Neural cell (in vitro differentiated cells): ENCODE results near the gene PKIB. TPM values are rescaled to one million over a fixed set of nuclear protein-coding genes. Genes with fewer than 3 reads are reported as not detected.

Experiments
- H2AFZ ChIP-seq: fragments of 200-600, 300-800 bp; sonication (generic), shearing (Covaris generic); 2 replicates; pipeline ENCODE4 v1.6.0; 2014; ENCODE audit warnings: low read depth, mild to moderate bottlenecking, antibody characterized with exemption, low read length, moderate library complexity
- H3F3A ChIP-seq: fragments of 200-600 bp; shearing (Covaris generic); 2 replicates; pipeline ENCODE4 v1.6.1; 2016; ENCODE audit warnings: mild to moderate bottlenecking, moderate library complexity, mixed read lengths, antibody characterized with exemption, low read length; ENCODE audit not compliant: insufficient read depth, poor library complexity, severe bottlenecking
- H3K27ac ChIP-seq: fragments of 200-600, 300-800 bp; sonication (generic), shearing (Covaris generic); 2 replicates; pipeline ENCODE4 v1.5.1; 2014; ENCODE audit warnings: mild to moderate bottlenecking, low read length, moderate library complexity
- H3K27me3 ChIP-seq: fragments of 300-800, 200-600 bp; sonication (generic), shearing (Covaris generic); 2 replicates; pipeline ENCODE4 v1.6.0; 2014; ENCODE audit warnings: mild to moderate bottlenecking, low read depth, low read length, moderate library complexity; ENCODE audit not compliant: insufficient read depth
- H3K36me3 ChIP-seq: fragments of 300-800, 200-600 bp; sonication (generic), shearing (Covaris generic); 2 replicates; pipeline ENCODE4 v1.5.1; 2014; ENCODE audit warnings: mild to moderate bottlenecking, antibody characterized with exemption, low read length, moderate library complexity; ENCODE audit not compliant: insufficient read depth
- H3K4me2 ChIP-seq: fragments of 300-800, 200-600 bp; sonication (generic), shearing (Covaris generic); 2 replicates; pipeline ENCODE4 v1.6.0; 2014; ENCODE audit warnings: mild to moderate bottlenecking, low read length
- H3K4me3 ChIP-seq: fragments of 300-800, 200-600 bp; sonication (generic), shearing (Covaris generic); 2 replicates; pipeline ENCODE4 v1.5.1; 2014; ENCODE audit warnings: mild to moderate bottlenecking, low read length, moderate library complexity
- H3K79me2 ChIP-seq: fragments of 200-600 bp; shearing (Covaris generic); replicated peaks from 2 replicates; pipeline ENCODE4 v1.6.0; 2014; ENCODE audit warnings: mild to moderate bottlenecking, low read length, moderate library complexity; ENCODE audit not compliant: insufficient read depth
- H3K9ac ChIP-seq: fragments of 300-800, 200-600 bp; sonication (generic), shearing (Covaris generic); 2 replicates; pipeline ENCODE4 v1.6.1; 2016; ENCODE audit warnings: mild to moderate bottlenecking, low read length, mixed read lengths
- H3K9me2 ChIP-seq: fragments of 200-600 bp; shearing (Covaris generic); 2 replicates; pipeline ENCODE4 v1.6.1; 2016; ENCODE audit warnings: mild to moderate bottlenecking, low read length, mixed read lengths; ENCODE audit not compliant: insufficient read depth
- H3K9me3 ChIP-seq: fragments of 200-600, 300-800 bp; sonication (generic), shearing (Covaris generic); 2 replicates; pipeline ENCODE4 v1.6.1; 2016; ENCODE audit warnings: mild to moderate bottlenecking, mixed run types, low read length, moderate library complexity, mixed read lengths
- H4K20me1 ChIP-seq: fragments of 200-600 bp; shearing (Covaris generic); 2 replicates; pipeline ENCODE4 v1.6.1; 2016; ENCODE audit warnings: mild to moderate bottlenecking, mixed run types; ENCODE audit not compliant: insufficient read depth
- EP300 ChIP-seq: fragments of 450-650 bp; conservative IDR thresholded peaks from 2 replicates; pipeline ENCODE4 v1.6.1; 2014; ENCODE audit warnings: antibody characterized with exemption, mild to moderate bottlenecking, moderate library complexity; ENCODE audit not compliant: poor library complexity, severe bottlenecking
- EZH2 ChIP-seq: fragments of 200-600, 300-800 bp; shearing (Covaris generic), sonication (generic); IDR thresholded peaks from 2 replicates; pipeline ENCODE4 v1.6.1; 2014; ENCODE audit warnings: antibody characterized with exemption, low read length, borderline replicate concordance, mild to moderate bottlenecking; ENCODE audit not compliant: insufficient read depth, poor library complexity, severe bottlenecking
- MXI1 ChIP-seq: fragments of 450-650 bp; conservative IDR thresholded peaks from 2 replicates; pipeline ENCODE4 v1.6.1; 2014; ENCODE audit warnings: antibody characterized with exemption, mild to moderate bottlenecking; ENCODE audit not compliant: poor library complexity, severe bottlenecking
- POLR2AphosphoS5 ChIP-seq: IDR thresholded peaks from 2 replicates; pipeline ENCODE4 v1.6.1; 2012
- RAD21 ChIP-seq: fragments of 450-650 bp; conservative IDR thresholded peaks from 2 replicates; pipeline ENCODE4 v1.6.1; 2014; ENCODE audit warnings: antibody characterized with exemption, mild to moderate bottlenecking, moderate library complexity
- SMC3 ChIP-seq: fragments of 450-650 bp; conservative IDR thresholded peaks from 2 replicates; pipeline ENCODE4 v1.6.1; 2014; ENCODE audit warnings: antibody characterized with exemption, mild to moderate bottlenecking, moderate library complexity; ENCODE audit not compliant: poor library complexity
- TAF1 ChIP-seq: IDR thresholded peaks from 2 replicates; pipeline ENCODE4 v1.6.1; 2012; ENCODE audit warnings: low read depth
- polyA plus RNA-seq: library from polyadenylated mRNA; depleted of rRNA; stranded (reverse); fragments of >200 nt; gene quantifications from 2 replicates; pipeline ENCODE4 v1.2.3, GENCODE V29; 2014
- TF ChIP-seq, protein P1 (sequence below): IDR thresholded peaks from 2 replicates; pipeline ENCODE4 v1.6.1; 2012; ENCODE audit warnings: borderline replicate concordance
- TF ChIP-seq, protein P2 (sequence below): fragments of 450-650 bp; IDR thresholded peaks from 2 replicates; pipeline ENCODE4 v1.5.1; 2014; ENCODE audit warnings: antibody characterized with exemption, mild to moderate bottlenecking, moderate library complexity; ENCODE audit not compliant: poor library complexity, severe bottlenecking

PKIB gene
- polyA plus RNA-seq, 1 donor from 2014 or later = 22.8 TPM

DNA sequence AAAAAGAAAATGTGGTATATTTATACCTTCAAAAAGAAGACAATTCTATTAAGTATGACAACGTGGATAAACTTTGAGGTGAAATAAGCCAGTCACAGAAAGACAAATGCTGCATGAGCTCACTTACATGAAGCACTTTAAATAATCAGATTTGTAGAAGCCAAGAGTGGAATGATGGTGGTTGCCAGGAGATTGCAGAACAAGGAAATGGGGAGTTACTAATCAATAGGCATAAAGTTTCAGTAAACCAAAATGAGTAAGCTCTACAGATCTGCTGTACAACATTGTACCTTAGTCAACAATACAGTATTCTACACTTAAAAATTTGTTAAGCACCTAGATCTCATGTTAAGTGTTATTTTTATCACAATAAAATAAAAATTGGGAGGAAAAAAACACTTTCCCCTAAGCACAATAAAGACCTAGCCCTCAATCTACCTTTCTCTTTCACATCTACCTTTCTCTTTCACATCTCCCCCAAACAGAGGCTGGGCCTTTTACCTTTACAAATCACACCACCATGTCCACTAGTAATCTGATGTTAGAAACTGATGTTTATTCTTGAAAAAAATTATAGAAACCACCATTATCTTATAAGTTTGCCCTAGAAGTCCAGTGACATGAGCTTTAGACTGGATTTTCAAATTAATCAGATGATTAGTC is 73.9 kb downstream of the PKIB start:
- no peaks in the 10 kb centered on the region for H3F3A ChIP-seq
- H3K9me3 ChIP-seq = no peaks in the 10 kb centered on the region
- no peak overlapping the region for H2AFZ ChIP-seq
- no peaks in the 10 kb centered on the region for H3K27me3 ChIP-seq
- TF ChIP-seq SMC3 (no peak), RAD21 (no peak), EZH2 (no peak), EP300 (no peak), POLR2AphosphoS5 (no peak), MXI1 (no peak), TAF1 (no peak)
- TF ChIP-seq, protein P1, sequence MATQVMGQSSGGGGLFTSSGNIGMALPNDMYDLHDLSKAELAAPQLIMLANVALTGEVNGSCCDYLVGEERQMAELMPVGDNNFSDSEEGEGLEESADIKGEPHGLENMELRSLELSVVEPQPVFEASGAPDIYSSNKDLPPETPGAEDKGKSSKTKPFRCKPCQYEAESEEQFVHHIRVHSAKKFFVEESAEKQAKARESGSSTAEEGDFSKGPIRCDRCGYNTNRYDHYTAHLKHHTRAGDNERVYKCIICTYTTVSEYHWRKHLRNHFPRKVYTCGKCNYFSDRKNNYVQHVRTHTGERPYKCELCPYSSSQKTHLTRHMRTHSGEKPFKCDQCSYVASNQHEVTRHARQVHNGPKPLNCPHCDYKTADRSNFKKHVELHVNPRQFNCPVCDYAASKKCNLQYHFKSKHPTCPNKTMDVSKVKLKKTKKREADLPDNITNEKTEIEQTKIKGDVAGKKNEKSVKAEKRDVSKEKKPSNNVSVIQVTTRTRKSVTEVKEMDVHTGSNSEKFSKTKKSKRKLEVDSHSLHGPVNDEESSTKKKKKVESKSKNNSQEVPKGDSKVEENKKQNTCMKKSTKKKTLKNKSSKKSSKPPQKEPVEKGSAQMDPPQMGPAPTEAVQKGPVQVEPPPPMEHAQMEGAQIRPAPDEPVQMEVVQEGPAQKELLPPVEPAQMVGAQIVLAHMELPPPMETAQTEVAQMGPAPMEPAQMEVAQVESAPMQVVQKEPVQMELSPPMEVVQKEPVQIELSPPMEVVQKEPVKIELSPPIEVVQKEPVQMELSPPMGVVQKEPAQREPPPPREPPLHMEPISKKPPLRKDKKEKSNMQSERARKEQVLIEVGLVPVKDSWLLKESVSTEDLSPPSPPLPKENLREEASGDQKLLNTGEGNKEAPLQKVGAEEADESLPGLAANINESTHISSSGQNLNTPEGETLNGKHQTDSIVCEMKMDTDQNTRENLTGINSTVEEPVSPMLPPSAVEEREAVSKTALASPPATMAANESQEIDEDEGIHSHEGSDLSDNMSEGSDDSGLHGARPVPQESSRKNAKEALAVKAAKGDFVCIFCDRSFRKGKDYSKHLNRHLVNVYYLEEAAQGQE = no peak
- TF ChIP-seq, protein P2, sequence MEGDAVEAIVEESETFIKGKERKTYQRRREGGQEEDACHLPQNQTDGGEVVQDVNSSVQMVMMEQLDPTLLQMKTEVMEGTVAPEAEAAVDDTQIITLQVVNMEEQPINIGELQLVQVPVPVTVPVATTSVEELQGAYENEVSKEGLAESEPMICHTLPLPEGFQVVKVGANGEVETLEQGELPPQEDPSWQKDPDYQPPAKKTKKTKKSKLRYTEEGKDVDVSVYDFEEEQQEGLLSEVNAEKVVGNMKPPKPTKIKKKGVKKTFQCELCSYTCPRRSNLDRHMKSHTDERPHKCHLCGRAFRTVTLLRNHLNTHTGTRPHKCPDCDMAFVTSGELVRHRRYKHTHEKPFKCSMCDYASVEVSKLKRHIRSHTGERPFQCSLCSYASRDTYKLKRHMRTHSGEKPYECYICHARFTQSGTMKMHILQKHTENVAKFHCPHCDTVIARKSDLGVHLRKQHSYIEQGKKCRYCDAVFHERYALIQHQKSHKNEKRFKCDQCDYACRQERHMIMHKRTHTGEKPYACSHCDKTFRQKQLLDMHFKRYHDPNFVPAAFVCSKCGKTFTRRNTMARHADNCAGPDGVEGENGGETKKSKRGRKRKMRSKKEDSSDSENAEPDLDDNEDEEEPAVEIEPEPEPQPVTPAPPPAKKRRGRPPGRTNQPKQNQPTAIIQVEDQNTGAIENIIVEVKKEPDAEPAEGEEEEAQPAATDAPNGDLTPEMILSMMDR = no peak
- no peak overlapping the region for H3K4me3 ChIP-seq
- no peak overlapping the region for H3K4me2 ChIP-seq
- H3K9ac ChIP-seq = no peak overlapping the region
- no peaks in the 10 kb centered on the region for H3K9me2 ChIP-seq
- H3K79me2 ChIP-seq = no peaks in the 10 kb centered on the region
- no peaks in the 10 kb centered on the region for H3K36me3 ChIP-seq
- H3K27ac ChIP-seq = no peak overlapping the region
- no peaks in the 10 kb centered on the region for H4K20me1 ChIP-seq

DNA sequence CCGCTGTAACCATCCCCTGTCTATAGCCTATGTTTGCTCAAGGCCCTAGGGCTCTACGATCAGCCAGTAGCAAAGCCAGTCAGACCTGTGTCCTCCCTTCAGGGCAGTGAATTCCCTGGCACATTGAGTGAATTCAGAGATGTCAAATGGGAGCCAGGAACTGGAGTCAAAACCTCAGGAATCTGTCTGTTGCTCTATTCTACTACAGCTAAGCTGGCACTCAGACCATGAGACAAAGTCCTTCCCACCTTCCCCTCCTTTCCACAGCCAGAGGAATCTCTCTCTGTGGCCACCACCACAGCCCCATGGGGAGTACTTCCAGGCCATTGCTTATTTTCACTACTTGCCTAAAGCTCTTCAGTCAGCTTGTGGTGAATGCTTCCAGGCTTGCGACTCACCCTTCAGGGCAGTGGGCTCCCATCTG is 82.0 kb downstream of the PKIB start:
- Histone ChIP-seq H3K9me2 (no peaks in the 10 kb centered on the region), H3F3A (no peaks in the 10 kb centered on the region), H3K4me3 (no peak overlapping the region), H3K4me2 (no peak overlapping the region), H2AFZ (no peak overlapping the region), H3K27ac (no peak overlapping the region), H3K9me3 (no peaks in the 10 kb centered on the region), H4K20me1 (no peaks in the 10 kb centered on the region), H3K36me3 (no peaks in the 10 kb centered on the region), H3K79me2 (no peaks in the 10 kb centered on the region), H3K27me3 (no peaks in the 10 kb centered on the region), H3K9ac (no peak overlapping the region)
- TF ChIP-seq, protein P1 = no peak
- no peak for TF ChIP-seq MXI1
- TF ChIP-seq, protein P2 = no peak
- TF ChIP-seq TAF1 = no peak
- no peak for TF ChIP-seq SMC3
- no peak for TF ChIP-seq EZH2
- TF ChIP-seq RAD21 = no peak
- TF ChIP-seq EP300 = no peak
- TF ChIP-seq POLR2AphosphoS5 = no peak
